Daoy (cell line): ENCODE results near the gene CDKAL1. TPM values are rescaled to one million over a fixed set of nuclear protein-coding genes. Genes with fewer than 3 reads are reported as not detected.
"Not testable (repeated sequence)": the region's sequence is repeated elsewhere in the genome, so short reads cannot be mapped to it uniquely, and the experiment has no call there.

ENCODE experiments used
- DNase-seq: peaks from one replicate; pipeline ENCODE4 v3.0.0-alpha.2; 2015; ENCODE audit warnings: low read depth
- total RNA-seq: library from RNA; depleted of rRNA; stranded (reverse); fragments of >200 nt; shearing (Covaris generic); gene quantifications from 2 replicates; pipeline ENCODE4 v1.2.3, GENCODE V29; 2014

Gene CDKAL1
- total RNA-seq, 1 experiment from 2014 or later, result 34.0 TPM

- no peak for DNase-seq
These were observed 710.7 kb downstream of the CDKAL1 start for GRCh38 chr6:21244897-21245470.

GRCh38 chr6:21245488-21245887, 711.2 kb downstream of the CDKAL1 start:
- no peak for DNase-seq

DNA sequence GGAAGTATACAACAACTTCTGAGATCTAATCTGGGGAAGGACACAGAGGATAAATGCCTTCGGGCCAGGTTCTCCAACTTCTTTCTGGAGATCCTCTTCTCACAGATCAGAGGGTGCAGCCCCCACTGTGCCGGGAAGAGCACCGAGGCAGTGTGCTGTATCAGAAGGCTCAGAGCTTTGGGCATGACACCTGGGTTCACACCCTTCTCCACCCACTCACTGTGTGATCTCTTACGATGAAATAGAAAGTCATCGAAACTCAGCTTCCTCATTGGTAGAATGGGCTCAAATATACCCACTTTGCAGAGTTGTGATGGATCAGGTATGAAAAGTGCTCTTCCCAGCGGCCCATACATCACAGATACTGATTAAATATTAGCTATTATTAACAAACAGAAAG, 711.8 kb downstream of the CDKAL1 start:
- no peak for DNase-seq

DNA sequence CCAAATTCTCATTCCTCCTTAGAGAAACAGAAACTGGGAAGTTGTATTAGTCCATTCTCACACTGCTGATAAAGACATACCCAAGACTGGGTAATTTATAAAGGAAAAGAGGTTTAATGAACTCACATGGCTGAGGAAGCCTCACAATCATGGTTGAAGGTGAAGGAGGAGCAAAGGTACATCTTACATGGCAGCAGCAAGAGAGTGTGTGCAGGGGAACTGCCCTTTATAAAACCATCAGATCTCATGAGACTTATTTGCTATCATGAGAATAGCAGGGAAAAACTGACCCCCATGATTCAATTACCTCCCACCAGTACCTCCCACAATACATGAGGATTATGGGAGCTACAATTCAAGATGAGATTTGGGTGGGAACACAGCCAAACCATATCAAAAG, 720.2 kb downstream of the CDKAL1 start:
- not testable (repeated sequence) for DNase-seq

DNA sequence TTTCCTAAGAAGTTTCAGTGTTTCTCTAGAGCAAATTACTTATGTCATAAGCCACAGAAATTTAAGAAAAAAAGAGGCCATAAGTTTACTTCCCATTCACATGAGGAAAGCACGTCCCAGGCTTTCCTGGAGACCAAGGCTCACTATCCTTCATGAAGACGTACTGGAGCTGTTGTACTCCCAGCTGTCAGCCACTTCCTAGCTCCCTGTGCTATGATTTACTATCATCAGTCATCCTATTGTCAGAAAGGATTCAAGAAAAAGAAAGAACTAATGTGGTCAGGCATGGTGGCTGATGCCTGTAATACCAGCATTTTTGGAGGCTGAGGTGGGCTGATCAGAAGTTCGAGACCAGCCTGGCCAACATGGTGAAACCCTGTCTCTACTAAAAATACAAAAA, 721.9 kb downstream of the CDKAL1 start:
- no peak for DNase-seq

DNA sequence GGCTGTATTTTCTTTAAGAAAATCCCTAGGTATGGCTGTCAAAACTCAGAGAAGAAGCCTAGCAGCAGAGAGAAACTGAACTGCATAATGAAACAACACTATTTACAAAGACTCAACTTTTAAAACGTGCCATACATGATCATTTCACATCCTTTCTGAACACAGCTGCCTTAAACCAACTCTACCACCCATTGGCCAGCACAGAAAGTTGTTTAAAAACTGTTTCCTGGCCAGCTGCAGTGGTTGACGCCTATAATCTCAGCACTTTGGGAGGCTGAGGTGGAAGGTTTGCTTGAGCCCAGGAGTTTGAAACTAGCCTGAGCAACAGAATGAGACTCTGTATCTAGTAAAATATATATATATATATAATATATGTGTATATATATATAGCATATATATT, 722.9 kb downstream of the CDKAL1 start:
- no peak for DNase-seq

GRCh38 chr6:21258665-21259064, 724.4 kb downstream of the CDKAL1 start:
- no peak for DNase-seq

- DNase-seq, result no peak
These were observed 725.4 kb downstream of the CDKAL1 start for GRCh38 chr6:21259660-21260059.

- DNase-seq, result no peak
These were observed 728.2 kb downstream of the CDKAL1 start for GRCh38 chr6:21262504-21262903.

- peak; percentile 77 for DNase-seq
These were observed 729.5 kb downstream of the CDKAL1 start for GRCh38 chr6:21263531-21264287.

DNA sequence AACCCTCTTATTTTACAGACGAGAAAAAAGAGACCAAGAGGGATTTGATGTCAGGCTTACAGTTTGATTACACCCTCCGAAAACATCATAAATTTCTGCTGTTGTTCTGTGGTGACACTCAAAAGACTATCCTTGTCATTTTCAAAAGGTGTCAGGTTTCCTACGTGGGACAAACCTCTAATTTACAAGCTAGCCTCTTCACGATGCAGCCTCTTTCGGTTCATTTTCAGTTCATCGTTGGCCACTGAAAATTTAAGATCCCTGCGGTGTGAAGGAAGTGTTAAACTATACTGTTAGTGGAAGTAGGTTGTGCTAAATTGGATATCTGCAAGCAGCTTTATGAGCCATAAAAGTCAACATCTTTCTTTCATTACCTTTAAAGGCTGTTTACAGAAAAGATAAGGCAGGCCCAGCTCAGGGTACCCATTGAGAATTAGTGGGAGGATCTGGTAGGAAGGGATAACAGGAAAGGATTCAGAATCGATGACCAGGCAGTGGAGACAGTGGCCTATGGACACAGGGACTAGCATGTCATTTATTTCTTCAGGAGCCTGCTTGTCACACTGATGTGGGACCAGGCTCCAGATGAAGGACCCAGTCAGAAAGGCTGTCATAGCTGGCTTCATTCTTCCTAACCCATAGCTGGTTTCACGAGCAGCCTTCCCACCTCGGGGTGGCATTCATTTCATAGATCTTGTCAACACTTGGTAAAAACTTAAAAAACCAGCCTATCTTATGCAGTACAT, 730.2 kb downstream of the CDKAL1 start:
- no peak for DNase-seq

DNA sequence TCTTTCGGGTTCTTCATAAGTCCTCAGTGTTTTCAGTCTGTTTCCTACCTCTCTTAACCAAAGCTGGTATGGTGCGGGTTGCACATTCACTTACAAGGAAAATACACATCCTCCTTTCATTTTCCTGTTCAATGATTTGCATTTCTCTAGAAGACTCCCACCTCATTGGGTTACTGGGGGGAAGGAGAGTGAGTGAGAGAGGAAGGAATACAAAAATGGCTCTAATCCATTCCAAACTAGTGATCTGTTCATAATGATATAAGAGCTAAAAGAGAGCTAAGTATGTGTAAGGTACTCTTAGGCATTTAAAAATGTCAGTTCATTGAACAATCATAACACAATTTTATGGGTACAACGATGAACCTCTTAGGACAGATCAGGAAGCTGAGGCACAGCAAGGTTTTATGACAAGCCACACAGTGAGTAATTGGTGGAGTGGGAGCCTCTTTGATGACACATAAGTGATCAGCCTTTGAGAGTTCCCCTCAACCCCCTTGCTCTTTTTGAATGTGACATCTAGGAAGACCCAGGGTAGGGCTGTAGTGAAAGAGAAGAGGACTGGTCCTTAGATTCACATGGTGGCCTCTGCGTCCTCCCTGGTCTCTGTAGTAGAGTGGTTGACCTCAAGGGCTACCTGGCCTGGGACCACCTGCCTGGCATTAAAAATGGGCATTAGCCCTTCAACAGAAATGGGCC, 730.9 kb downstream of the CDKAL1 start:
- DNase-seq, result peak; percentile 10

DNA sequence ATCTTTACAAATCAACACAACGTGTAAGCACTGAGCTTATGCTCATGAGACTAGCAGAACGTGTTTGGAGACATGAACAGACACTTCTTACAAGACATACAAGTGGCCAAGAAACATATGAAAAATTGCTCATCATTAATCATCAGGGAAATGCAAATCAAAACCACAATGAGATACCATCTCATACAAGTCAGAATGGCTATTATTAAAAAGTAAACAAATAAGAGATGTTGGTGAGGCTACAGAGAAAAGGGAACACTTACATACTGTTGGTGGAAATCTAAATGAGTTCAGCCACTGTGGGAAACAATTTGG, 731.4 kb downstream of the CDKAL1 start:
- DNase-seq, result no peak

- DNase-seq, result no peak
These were observed 736.5 kb downstream of the CDKAL1 start for GRCh38 chr6:21270636-21271201.

GRCh38 chr6:21271428-21272155, 737.3 kb downstream of the CDKAL1 start:
- DNase-seq, result no peak

DNA sequence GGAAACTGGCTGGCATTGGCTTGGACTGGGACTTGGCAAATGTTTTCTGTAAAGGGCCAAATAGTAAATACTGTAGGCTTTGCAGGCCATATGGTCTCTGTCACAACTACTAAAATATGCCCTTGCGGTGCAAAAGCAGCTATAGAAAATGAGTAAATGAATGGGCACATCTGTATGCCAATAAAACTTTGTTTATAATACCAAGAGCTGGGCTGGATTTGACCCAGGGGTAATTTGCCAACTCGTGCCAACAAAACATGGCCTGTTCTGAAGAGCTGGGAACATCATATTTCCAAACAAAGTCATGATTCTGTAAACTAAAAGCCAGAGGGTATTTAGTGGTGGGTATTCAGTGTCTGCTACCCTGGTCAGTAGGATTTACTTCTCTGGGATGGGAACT, 739.2 kb downstream of the CDKAL1 start:
- DNase-seq, result no peak

- DNase-seq, result no peak
These were observed 740.6 kb downstream of the CDKAL1 start for GRCh38 chr6:21274851-21275250.

DNA sequence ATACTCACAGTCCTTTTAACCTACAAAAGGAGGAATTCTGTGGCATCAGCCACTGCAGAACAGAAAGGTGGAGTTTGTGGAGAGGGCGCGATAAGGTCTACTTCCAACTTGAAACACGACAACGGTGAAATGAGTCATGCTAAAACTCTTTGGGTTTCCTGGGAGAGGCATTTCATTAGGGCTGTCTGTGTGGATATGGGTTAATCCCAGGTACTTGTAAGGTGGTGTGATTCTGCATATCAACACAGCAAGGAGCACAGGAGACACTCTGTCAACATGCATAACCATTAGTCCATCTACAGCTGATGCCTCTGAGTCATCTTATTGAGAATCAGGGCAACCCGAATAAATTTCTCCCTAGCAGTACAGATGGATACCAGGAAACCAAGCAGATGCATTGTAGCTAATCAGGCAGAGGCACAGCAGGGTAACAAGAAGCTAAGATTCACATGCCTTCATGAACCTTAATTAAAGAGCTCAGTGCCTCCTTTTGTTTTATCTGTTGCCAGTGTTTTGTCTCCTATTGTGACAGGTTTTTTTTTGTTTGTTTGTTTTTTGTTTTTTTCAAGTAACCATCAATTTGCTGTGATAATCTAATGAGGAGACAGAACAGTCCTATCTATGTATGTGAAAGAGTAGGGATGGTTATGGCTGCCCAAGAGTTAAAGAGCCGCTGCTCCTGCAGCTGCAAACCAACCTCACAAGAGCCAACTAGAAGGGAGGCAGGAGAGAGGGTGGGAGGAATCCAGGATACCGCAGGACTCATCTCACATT, 743.5 kb downstream of the CDKAL1 start:
- DNase-seq, result peak; percentile 15

DNA sequence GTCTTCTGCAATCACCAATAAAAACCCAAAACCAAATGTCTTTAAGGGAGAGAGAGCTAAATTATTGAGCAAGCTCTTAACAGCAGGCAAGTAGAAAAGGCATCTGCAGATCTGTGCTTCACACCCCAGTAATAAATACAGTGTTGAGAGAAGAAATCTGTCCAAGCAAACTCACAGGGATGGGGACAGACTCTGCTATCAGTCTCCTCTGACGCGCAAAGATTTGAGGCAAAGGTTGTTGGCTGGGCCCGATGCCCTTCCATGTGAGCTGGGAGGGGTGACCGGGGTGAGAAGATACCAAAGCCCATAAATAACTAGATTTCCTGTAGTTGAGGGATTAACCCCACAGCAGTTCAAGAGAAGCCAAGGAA, 744.1 kb downstream of the CDKAL1 start:
- DNase-seq, result no peak

GRCh38 chr6:21279619-21280018, 745.4 kb downstream of the CDKAL1 start:
- no peak for DNase-seq

DNA sequence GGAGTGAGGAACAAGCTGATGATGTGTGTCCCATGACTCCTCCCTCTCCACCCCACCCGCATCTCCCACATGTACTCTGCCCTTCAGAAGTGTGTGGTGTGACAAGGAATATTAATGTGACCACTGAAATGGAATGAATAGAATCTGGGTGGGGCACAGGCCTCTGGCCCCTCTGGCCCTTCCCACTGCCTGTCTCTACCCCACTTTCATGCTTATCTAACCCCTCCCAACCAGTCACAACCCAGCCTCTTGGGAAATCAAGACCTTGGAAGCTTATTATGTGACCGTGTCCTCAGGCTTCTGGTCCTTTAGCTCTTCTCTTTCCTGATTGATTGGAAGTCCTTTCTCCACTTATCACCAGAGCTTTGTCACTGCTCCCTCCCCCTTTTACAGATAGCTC, 747.1 kb downstream of the CDKAL1 start:
- DNase-seq, result no peak
